Muscle of leg (tissue), 11 donors: ENCODE data around the gene COL27A1. TPM values are rescaled to one million over a fixed set of nuclear protein-coding genes. Genes with fewer than 3 reads are reported as not detected.

Experiments used
- DNase-seq: peaks from one replicate; pipeline ENCODE4 v3.0.0; 2013
- H3K27ac ChIP-seq: one replicate; pipeline ENCODE4 v1.5.1; 2013; ENCODE audit warnings: mild to moderate bottlenecking, low read length, control low read depth
- H3K27me3 ChIP-seq: one replicate; pipeline ENCODE4 v1.6.1; 2013; ENCODE audit warnings: low read length; ENCODE audit not compliant: control insufficient read depth, insufficient read depth
- H3K36me3 ChIP-seq: one replicate; pipeline ENCODE4 v1.6.1; 2013; ENCODE audit warnings: low read length; ENCODE audit not compliant: control insufficient read depth, insufficient read depth
- H3K4me1 ChIP-seq: one replicate; pipeline ENCODE4 v1.6.1; 2013; ENCODE audit warnings: low read length; ENCODE audit not compliant: control insufficient read depth, insufficient read depth
- H3K4me3 ChIP-seq: one replicate; pipeline ENCODE4 v1.5.1; 2013; ENCODE audit warnings: low read length, control low read depth
- H3K9me3 ChIP-seq: replicated peaks from 2 replicates; pipeline ENCODE4 v1.6.1; 2013; ENCODE audit warnings: low read depth, low read length; ENCODE audit not compliant: control insufficient read depth
- WGBS: methylation state at CpG from one replicate; pipeline ENCODE4 v1.1.5; 2013; ENCODE audit warnings: missing lambda C conversion rate; ENCODE audit not compliant: insufficient coverage; 5-methylcytosine and 5-hydroxymethylcytosine counted together
- polyA plus RNA-seq, 8 donors: library from polyadenylated mRNA; unstranded; fragments of 120-200 nt; gene quantifications; one replicate each; pipeline versions ENCODE4 v1.2.1 to v1.2.3, GENCODE V29; 2013; ENCODE audit warnings: inconsistent platforms in 1 of 8, low replicate concordance in 1 of 8; ENCODE audit not compliant: insufficient read length in 8 of 8, insufficient read depth in 1 of 8
- total RNA-seq: library from RNA; stranded (reverse); fragments of 120-200 nt; gene quantifications from one replicate; pipeline ENCODE4 v1.2.4, GENCODE V29; 2013

Gene COL27A1
- total and polyA plus RNA-seq, 9 donors: 22.1 to 41.3 (median 33.9) TPM

DNA sequence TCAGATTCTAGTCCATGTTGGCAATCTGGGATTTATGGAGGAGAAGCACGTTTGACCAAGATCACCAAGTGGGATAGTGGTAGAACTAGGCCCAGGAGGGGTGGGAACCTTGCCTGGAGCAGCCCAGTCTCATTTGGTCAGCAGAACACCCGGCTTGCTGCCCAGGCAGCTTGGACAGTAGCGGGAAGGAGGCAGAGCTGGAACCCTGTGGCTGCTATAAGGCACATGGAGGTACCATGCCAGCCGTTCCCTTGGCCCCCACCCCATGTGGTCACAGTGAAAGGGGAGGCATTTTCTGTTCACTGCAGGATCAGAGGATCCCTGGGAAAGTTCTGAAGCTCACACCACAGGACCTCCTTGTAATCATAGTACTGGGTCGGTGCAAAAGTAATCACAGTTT, 92.2 kb downstream of the COL27A1 start:
- Histone ChIP-seq H3K27me3 (peaks cover 3% of the 10 kb centered on the region), H3K27ac (no peak overlapping the region), H3K4me1 (peaks cover 60% of the 10 kb centered on the region), H3K36me3 (peaks cover 13% of the 10 kb centered on the region), H3K9me3 (no peaks in the 10 kb centered on the region), H3K4me3 (no peak overlapping the region)
- 96% methylated on average over 4 of the region's 5 CpGs for WGBS
- no peak for DNase-seq

DNA sequence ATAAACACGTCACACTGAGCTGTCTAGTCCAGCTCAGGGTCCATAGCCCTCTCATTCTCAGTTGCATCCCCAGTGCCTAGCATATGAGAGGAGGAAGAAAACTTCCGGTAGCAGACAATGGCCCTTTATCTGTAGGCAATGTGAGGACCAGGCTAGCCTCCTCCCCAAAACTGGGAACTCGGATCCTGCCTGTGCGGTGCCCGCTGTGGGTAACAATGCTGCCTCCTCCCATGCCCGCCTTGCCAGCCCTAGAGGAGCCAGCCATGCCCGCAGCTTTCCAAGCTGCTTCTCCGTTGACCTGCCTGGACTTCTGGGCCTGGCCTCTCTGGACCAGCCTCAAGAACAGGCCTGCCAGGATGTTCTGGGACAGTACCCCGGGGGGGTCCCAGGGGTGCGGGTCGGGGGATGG, 93.0 kb downstream of the COL27A1 start:
- no peak for DNase-seq
- Histone ChIP-seq H3K27ac (no peak overlapping the region), H3K9me3 (no peaks in the 10 kb centered on the region), H3K27me3 (peaks cover 5% of the 10 kb centered on the region), H3K4me1 (peaks cover 58% of the 10 kb centered on the region), H3K36me3 (peaks cover 13% of the 10 kb centered on the region), H3K4me3 (no peak overlapping the region)
- 92% methylated on average over 7 of the region's 11 CpGs for WGBS

GRCh38 chr9:114249424-114250234, 94.3 kb downstream of the COL27A1 start:
- Histone ChIP-seq H3K27ac (peak overlapping the region; percentile 57), H3K9me3 (no peaks in the 10 kb centered on the region), H3K4me3 (no peak overlapping the region), H3K36me3 (peaks cover 15% of the 10 kb centered on the region), H3K4me1 (peaks cover 58% of the 10 kb centered on the region), H3K27me3 (peaks cover 5% of the 10 kb centered on the region)
- DNase-seq: no peak
- WGBS: 55% methylated on average over 20 of the region's 21 CpGs

- H3K4me1 ChIP-seq: peaks cover 58% of the 10 kb centered on the region
- H3K9me3 ChIP-seq: no peaks in the 10 kb centered on the region
- peaks cover 5% of the 10 kb centered on the region for H3K27me3 ChIP-seq
- 27% methylated on average over 10 of the region's 13 CpGs for WGBS
- H3K36me3 ChIP-seq: peaks cover 15% of the 10 kb centered on the region
- DNase-seq: peak; percentile 95
- no peak overlapping the region for H3K4me3 ChIP-seq
- H3K27ac ChIP-seq: peak overlapping the region; percentile 57
Measured at GRCh38 chr9:114250235-114250568, 94.9 kb downstream of the COL27A1 start.

DNA sequence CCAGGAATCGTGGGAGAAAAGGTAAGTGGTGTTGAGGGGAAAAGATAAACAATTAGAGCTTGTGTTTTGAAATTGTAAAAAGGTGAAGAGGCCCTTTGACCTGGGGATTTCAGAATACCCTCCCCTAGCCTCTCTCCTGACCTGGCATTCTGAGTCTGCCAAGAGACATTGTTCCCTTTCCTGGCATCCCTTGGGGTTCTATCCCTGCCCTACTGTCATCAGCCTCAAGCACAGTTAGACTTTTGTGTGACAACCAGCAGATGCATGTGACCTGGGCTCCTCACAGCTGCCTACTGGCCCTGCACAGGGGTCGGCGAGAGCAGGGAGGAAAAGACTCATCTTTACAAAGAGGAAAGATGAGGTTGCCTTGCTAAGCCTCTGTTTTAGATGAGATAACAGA, 95.3 kb downstream of the COL27A1 start:
- H3K4me1 ChIP-seq: peaks cover 55% of the 10 kb centered on the region
- H3K27ac ChIP-seq: peak overlapping the region; percentile 57
- H3K4me3 ChIP-seq: no peak overlapping the region
- H3K9me3 ChIP-seq: no peaks in the 10 kb centered on the region
- no CpG with 5 or more reads among the region's 3 CpGs for WGBS
- no peak for DNase-seq
- peaks cover 5% of the 10 kb centered on the region for H3K27me3 ChIP-seq
- peaks cover 16% of the 10 kb centered on the region for H3K36me3 ChIP-seq

DNA sequence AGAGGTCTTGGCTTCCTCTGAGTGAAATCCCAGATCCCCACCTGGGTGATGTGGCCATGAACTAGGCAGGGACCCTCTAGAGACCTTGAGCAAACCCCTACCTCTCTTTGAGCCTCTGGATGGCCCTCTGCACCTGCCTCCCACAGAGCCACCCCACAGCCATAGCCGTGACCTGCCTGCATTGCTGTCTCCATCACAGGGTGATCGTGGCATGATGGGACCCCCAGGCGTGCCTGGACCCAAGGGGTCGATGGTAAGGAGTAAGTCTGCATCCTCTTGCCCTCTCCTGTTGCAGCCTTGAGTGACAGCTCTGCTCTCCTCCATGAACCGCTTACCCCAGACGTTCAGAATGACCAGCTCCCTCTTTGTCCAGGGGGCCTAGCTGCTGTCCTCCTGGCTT, 97.1 kb downstream of the COL27A1 start:
- no peak for DNase-seq
- 95% methylated on average over 4 of the region's 6 CpGs for WGBS
- H3K4me1 ChIP-seq: peaks cover 48% of the 10 kb centered on the region
- H3K9me3 ChIP-seq: no peaks in the 10 kb centered on the region
- no peak overlapping the region for H3K4me3 ChIP-seq
- no peak overlapping the region for H3K27ac ChIP-seq
- H3K36me3 ChIP-seq: peaks cover 13% of the 10 kb centered on the region
- H3K27me3 ChIP-seq: peaks cover 5% of the 10 kb centered on the region

GRCh38 chr9:114256827-114257328, 101.5 kb downstream of the COL27A1 start:
- Histone ChIP-seq H3K27ac (no peak overlapping the region), H3K4me3 (no peak overlapping the region), H3K9me3 (no peaks in the 10 kb centered on the region), H3K36me3 (peaks cover 40% of the 10 kb centered on the region), H3K4me1 (peaks cover 32% of the 10 kb centered on the region), H3K27me3 (peaks cover 8% of the 10 kb centered on the region)
- DNase-seq: peak; percentile 66
- 45% methylated on average over 9 of the region's 10 CpGs for WGBS

DNA sequence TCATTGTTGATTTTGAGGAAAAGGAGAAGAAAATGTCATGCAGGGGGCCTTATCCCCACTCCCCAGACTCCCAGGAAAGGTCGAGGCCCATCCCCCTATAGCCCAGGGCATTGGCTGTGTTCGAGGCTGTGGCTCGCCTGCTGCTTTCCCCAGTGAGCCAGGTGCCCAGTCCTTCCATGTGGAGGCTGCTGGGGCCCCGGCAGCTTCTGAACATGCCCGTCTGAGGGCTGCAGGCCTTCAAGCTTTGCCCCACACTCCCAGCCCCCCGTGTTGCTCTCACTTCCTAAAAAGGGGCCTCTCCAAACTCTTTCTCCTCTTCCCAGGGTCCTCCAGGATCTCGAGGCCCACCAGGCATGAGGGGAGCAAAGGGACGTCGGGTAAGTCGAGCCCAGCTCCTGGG, 102.9 kb downstream of the COL27A1 start:
- no peak overlapping the region for H3K27ac ChIP-seq
- WGBS: 73% methylated on average over 6 of the region's 10 CpGs

DNA sequence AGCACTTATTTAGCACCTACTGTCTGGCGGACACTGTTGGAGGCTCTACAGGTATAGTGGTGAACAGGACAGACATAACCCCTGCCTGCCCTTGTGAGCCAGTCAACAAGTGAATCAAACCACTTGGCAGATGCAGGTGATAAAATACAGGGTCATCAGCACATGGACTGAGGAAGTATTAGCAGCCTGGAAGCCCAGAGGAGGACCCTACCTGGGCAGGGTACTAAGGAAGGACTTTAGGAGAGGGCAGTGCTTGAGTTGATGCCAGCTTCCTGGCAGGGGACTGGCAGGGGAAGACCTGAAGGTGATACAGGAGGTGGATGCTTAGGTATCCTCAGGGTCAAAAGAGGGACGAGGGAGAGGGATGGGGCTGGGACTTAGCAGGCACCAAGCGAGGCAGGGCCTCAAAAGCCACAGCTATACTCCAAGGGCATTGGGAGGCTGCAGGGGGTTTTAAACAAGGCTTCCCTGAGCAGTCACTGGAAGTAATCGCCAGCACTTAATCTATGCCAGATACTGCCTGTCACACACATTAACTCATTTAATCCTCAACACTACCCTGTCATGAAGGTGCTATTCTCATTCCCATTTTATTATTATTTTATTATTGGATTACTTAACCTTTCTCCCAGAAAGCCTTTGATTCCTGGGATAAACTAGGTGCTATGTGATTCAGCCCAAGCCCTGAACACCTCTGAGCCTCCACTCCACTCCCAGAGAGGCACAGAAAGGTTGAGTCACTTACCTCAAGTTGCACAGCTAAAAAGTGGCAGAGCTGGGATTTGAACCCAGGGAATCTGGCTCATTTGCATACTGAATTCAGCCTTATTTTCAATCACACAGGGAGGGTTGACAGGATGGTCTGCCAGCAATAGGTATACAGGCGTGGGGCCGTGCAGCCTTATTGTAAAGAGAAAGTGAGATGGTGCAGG, 103.8 kb downstream of the COL27A1 start:
- DNase-seq: no peak
- H3K9me3 ChIP-seq: no peaks in the 10 kb centered on the region
- H3K4me1 ChIP-seq: peaks cover 42% of the 10 kb centered on the region
- H3K36me3 ChIP-seq: peaks cover 34% of the 10 kb centered on the region
- 75% methylated on average over 2 of the region's 6 CpGs for WGBS
- H3K27me3 ChIP-seq: peaks cover 3% of the 10 kb centered on the region
- H3K4me3 ChIP-seq: no peak overlapping the region
- H3K27ac ChIP-seq: no peak overlapping the region

More for the DNA sequence above, 102.9 kb downstream of the COL27A1 start:
- no peaks in the 10 kb centered on the region for H3K9me3 ChIP-seq
- peaks cover 3% of the 10 kb centered on the region for H3K27me3 ChIP-seq
- H3K4me3 ChIP-seq: no peak overlapping the region
- peaks cover 33% of the 10 kb centered on the region for H3K4me1 ChIP-seq
- H3K36me3 ChIP-seq: peaks cover 37% of the 10 kb centered on the region
- DNase-seq: no peak
